NK-92 (cell line): Measurements from ENCODE around the gene GRID2.
"Not testable (repeated sequence)": the region's sequence is repeated elsewhere in the genome, so short reads cannot be mapped to it uniquely, and the experiment has no call there.

Source experiments
- DNase-seq: peaks from one replicate; lab custom pipeline; 2025; ENCODE audit not compliant: unreplicated experiment; lab: John Stamatoyannopoulos, UW

The GRID2 gene

GRCh38 chr4:92433272-92433758 is 129.5 kb downstream of the GRID2 start:
- no peak for DNase-seq

- not testable (repeated sequence) for DNase-seq
Observed at GRCh38 chr4:92438722-92439121, 135.0 kb downstream of the GRID2 start.

GRCh38 chr4:92442131-92442530 is 138.4 kb downstream of the GRID2 start:
- DNase-seq = not testable (repeated sequence)

- not testable (repeated sequence) for DNase-seq
Observed at GRCh38 chr4:92444143-92444843, 140.5 kb downstream of the GRID2 start.

GRCh38 chr4:92445127-92445526 is 141.4 kb downstream of the GRID2 start:
- DNase-seq = no peak

- no peak for DNase-seq
Observed at GRCh38 chr4:92447255-92447905, 143.6 kb downstream of the GRID2 start.

GRCh38 chr4:92448176-92448575 is 144.4 kb downstream of the GRID2 start:
- not testable (repeated sequence) for DNase-seq

GRCh38 chr4:92450694-92451093 is 146.9 kb downstream of the GRID2 start:
- DNase-seq = no peak

- DNase-seq = no peak
Observed at GRCh38 chr4:92451782-92452181, 148.0 kb downstream of the GRID2 start.

GRCh38 chr4:92452383-92452782 is 148.6 kb downstream of the GRID2 start:
- not testable (repeated sequence) for DNase-seq

- no peak for DNase-seq
Observed at GRCh38 chr4:92455329-92455839, 151.6 kb downstream of the GRID2 start.

GRCh38 chr4:92455951-92456350 is 152.2 kb downstream of the GRID2 start:
- no peak for DNase-seq

GRCh38 chr4:92461732-92462131 is 158.0 kb downstream of the GRID2 start:
- no peak for DNase-seq

- DNase-seq = no peak
Observed at GRCh38 chr4:92477298-92477697, 173.5 kb downstream of the GRID2 start.

- DNase-seq = no peak
Observed at GRCh38 chr4:92483341-92483740, 179.6 kb downstream of the GRID2 start.

GRCh38 chr4:92488496-92488895 is 184.7 kb downstream of the GRID2 start:
- no peak for DNase-seq

- DNase-seq = no peak
Observed at GRCh38 chr4:92497141-92497540, 193.4 kb downstream of the GRID2 start.

GRCh38 chr4:92501456-92501855 is 197.7 kb downstream of the GRID2 start:
- no peak for DNase-seq

GRCh38 chr4:92506933-92507332 is 203.2 kb downstream of the GRID2 start:
- DNase-seq = no peak

- DNase-seq = no peak
Observed at GRCh38 chr4:92514627-92515026, 210.9 kb downstream of the GRID2 start.

GRCh38 chr4:92516450-92516849 is 212.7 kb downstream of the GRID2 start:
- DNase-seq = no peak

- DNase-seq = no peak
Observed at GRCh38 chr4:92519727-92520126, 216.0 kb downstream of the GRID2 start.
